OCI-LY1 (cell line): ENCODE results near the gene CHRND.

Source experiments
- EZH2 ChIP-seq: fragments of 200-600 bp; sonication (generic), shearing (Covaris generic); IDR thresholded peaks from 2 replicates; pipeline ENCODE4 v1.8.0; 2017; ENCODE audit warnings: borderline replicate concordance, mixed run types, mild to moderate bottlenecking, antibody characterized with exemption, low read length, moderate library complexity, mixed read lengths
- TF ChIP-seq, protein P1 (sequence below): fragments of 200-600 bp; sonication (generic), shearing (Covaris generic); IDR thresholded peaks from 2 replicates; pipeline ENCODE4 v1.5.1; 2017; ENCODE audit warnings: mild to moderate bottlenecking, antibody characterized with exemption, low read length, moderate library complexity, mixed read lengths

DNA sequence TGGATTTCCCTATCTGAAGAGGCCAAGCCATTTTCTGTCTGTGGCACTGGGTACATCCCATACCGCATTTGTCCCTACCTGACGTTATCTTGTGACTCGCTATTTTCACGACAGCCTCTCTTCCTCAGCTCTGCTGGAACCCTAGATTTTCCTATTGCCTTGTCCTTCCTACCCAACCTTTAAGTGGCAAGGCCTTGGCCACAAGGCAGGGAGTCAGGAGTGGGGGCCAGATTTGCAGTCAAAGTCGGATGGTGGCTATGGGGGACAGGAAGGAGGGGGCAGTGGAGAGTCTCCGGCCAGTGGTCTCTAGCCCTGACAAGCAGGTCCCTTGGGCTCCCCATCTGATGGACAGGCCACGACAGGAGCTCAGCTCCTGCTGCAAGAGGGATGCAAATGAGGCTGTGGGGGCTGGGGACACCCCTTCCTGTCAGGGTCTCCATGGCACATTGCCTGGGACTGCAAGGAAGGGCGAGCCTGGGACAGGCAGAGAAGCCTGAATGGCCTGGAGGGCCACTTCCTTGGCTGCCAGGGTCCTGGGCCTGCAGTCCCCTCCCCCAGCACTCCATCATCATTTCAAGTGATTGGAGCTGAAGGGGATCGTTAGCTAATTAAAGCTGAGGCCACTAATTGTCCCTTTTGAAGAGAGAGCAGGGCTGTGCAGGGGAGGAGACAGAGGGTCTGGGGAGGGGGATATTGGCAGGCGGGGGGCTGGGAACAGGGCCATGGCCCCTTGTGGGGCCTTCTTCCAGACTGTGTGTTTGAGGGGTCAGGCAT, 32.1 kb upstream of the CHRND start:
- TF ChIP-seq, protein P1, sequence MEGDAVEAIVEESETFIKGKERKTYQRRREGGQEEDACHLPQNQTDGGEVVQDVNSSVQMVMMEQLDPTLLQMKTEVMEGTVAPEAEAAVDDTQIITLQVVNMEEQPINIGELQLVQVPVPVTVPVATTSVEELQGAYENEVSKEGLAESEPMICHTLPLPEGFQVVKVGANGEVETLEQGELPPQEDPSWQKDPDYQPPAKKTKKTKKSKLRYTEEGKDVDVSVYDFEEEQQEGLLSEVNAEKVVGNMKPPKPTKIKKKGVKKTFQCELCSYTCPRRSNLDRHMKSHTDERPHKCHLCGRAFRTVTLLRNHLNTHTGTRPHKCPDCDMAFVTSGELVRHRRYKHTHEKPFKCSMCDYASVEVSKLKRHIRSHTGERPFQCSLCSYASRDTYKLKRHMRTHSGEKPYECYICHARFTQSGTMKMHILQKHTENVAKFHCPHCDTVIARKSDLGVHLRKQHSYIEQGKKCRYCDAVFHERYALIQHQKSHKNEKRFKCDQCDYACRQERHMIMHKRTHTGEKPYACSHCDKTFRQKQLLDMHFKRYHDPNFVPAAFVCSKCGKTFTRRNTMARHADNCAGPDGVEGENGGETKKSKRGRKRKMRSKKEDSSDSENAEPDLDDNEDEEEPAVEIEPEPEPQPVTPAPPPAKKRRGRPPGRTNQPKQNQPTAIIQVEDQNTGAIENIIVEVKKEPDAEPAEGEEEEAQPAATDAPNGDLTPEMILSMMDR: no peak
- TF ChIP-seq EZH2: no peak
